Muscle of back (tissue), 13 donors: Measurements from ENCODE around the gene BST1. TPM values are rescaled to one million over a fixed set of nuclear protein-coding genes. Genes with fewer than 3 reads are reported as not detected.

Experiments
- DNase-seq, 3 donors: peaks; one replicate each; pipeline versions ENCODE4 v3.0.0 to v3.0.0-alpha.2; 2013
- long read RNA-seq, 9 donors: transcript quantifications; one replicate each; lab custom pipeline, GENCODE V29; 2026
- polyA plus RNA-seq, 10 donors: library from polyadenylated mRNA; unstranded; fragments of 120-200 nt; gene quantifications; one replicate each; pipeline ENCODE4 v1.2.1, GENCODE V29; 2013; ENCODE audit not compliant: insufficient read length in 10 of 10

BST1 gene, protein sequence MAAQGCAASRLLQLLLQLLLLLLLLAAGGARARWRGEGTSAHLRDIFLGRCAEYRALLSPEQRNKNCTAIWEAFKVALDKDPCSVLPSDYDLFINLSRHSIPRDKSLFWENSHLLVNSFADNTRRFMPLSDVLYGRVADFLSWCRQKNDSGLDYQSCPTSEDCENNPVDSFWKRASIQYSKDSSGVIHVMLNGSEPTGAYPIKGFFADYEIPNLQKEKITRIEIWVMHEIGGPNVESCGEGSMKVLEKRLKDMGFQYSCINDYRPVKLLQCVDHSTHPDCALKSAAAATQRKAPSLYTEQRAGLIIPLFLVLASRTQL
- polyA plus RNA-seq: 1 to 10 TPM; 3.0 to 6.5 (median 4.4) TPM
- long read RNA-seq, donor 1, partial matches to known transcripts: 0 of 3 reads
- long read RNA-seq, donor 1, other reads (novel, unspliced or antisense): 0 of 3 reads
- long read RNA-seq, donor 2, partial matches to known transcripts: 5 of 6 reads
- long read RNA-seq, donor 2, other reads (novel, unspliced or antisense): 0 of 6 reads
- long read RNA-seq, donor 3: 0 reads
- long read RNA-seq, donor 4, partial matches to known transcripts: 0 of 2 reads
- long read RNA-seq, donor 4, other reads (novel, unspliced or antisense): 0 of 2 reads
- long read RNA-seq, donor 5, partial matches to known transcripts: 6 of 8 reads
- long read RNA-seq, donor 5, other reads (novel, unspliced or antisense): 0 of 8 reads
- long read RNA-seq, donor 6, partial matches to known transcripts: 0 of 1 reads
- long read RNA-seq, donor 6, other reads (novel, unspliced or antisense): 0 of 1 reads
- long read RNA-seq, donor 7: 0 reads
- long read RNA-seq, donor 8, partial matches to known transcripts: 0 of 3 reads
- long read RNA-seq, donor 8, other reads (novel, unspliced or antisense): 0 of 3 reads
- long read RNA-seq, donor 9: 0 reads

DNA sequence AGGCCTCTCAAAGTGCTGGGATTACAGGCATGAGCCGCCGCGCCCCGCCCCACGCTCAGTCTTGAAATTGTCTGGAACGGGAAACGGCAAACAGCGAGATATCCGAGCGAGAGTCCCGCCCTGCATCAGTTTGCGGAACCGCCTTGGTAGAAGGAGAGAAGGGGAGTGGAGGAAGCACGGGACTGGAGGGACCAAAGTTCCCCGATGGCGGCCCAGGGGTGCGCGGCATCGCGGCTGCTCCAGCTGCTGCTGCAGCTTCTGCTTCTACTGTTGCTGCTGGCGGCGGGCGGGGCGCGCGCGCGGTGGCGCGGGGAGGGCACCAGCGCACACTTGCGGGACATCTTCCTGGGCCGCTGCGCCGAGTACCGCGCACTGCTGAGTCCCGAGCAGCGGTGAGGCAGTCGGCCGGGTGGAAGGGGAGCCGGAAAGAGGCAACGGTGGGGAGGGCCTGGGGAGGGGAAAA, at the start of gene BST1:
Gene BST1, plus strand, starts transcription at position 125 of the 463 bp plus-strand sequence. Its CDS starts 80 bp downstream, at position 205.
- DNase-seq: peak in 2 of 3 donors; percentile 62 to 87

DNA sequence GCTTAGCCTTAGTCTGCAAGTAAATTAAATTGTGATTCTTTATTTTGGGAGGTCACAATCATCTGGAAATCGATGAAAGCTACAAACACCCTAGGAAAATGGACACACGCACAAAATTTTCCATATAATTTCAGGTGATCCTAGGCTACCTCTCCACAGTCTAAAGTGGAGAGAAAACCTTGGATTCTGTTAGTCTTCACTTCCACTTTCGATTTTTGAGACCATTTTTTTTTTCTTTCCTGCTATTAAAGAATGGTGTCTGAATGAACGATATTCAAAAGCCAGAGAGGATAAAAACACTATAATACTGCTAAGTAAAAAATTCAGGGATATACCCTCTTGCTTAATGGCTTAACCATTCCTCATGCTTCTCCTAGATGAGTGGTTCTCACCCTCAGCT, 49.4 kb upstream of the BST1 start:
- DNase-seq: no peak

DNA sequence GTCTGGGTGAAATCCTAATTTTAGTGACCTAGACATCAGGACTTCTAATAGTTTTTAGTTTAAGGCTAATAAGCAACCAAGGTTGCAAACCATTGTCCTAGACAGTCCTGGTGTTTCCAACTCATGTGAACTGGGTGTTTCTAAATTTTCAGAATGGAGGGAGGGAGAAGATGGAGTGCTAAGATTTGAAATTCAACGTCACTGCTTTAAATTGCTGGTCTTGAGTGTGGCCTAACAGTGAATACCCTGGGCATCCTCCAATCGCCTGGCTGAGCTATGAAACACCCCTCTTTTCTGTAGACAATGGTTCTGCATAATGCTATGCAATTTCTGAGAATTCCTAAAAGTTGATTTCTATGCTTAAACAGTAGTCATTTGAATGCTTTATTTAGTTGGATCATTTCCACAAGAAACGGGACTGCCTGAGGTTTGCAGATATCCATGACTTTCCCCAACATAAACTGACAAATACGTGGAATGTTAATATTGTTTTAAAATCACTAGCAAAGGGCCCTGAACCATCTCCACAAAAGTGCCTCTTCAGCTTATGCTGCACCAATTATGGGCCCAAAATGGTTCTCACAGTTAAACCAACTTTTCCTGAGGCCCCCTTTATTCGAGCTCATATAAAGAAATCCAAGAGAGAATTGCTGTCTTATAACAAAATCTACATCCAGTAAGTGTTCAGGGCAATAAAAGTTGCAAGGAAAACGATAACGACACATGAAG, 48.8 kb upstream of the BST1 start:
- DNase-seq: peak; percentile 34 to 71 (median 38)

DNA sequence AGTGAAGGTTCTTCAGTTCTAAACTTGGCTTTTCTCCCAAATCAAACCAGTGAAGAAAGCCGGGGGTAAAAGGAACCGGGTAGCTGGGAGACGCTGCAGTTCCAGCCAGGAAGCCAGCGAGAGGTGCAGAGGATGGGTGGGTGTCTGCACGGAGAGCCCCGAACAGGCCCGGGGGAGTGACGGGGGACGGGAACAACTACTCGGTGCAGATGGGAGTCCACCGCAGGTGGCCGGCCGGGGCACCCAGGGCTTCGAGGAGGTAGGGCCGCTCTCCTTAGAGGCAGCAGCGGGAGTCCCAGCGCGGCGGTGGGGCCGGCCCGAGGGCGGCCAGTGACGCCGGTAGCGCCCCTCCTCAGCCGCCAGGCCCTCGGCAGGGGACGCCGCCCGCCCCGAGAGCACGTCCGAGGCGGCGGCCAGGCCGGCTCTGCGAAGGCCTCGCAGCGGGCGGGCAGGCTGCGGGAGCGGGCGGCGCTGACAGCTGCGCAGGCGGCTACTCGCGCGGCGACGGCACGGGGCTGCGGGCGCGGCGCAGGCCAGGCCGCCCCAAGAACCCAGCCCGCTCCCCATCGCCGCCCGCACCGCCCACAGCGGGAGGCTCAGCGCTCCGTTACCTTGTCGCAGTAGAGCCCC, 48.2 kb upstream of the BST1 start:
- peak in 2 of 3 donors; percentile 55 to 84 for DNase-seq

DNA sequence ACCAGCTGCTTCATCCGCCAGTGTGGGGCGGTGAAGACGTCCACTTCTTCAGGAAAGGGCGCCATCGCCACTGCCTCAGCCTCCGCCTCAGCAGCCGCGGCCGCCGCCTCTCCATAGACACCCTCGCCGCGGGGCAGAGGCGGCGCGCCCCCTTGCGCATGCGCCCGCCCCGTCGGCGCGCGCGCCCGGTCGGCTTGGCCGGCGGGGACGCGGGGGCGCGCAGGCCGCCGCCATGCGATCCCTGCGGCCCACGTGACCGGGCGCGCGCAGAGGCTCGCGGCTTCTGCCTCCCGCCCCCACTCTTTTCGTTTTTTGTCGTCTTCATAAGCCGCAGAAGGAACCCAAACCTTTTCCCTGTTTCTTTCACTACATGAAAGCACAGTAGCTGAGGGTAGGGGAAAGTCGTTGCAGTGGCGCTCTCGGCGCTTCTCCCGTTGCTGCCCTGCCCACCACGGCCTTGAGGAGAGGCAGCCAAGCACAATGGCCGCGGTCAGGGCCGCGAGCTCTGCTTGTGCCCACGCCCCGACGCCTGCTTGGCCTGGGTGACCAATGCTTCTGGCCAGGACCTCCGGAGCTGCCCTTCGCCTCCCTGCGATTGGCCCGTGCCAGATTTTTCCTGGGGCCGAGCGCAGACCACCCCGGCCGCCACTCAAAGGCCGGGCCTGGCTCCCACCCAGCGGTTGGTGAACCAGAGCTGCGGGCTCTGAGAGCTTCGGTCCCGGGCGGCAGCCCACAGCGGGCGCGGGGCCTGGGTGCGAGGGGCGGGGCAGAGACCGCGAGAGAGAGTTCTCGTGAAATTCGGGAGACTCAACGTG, 47.4 kb upstream of the BST1 start, which contains the start of gene FBXL5:
Gene FBXL5, minus strand, starts transcription at position 135 of the 815 bp plus-strand sequence. Its CDS starts 70 bp downstream, at position 65.
- peak; percentile 91 to 97 (median 92) for DNase-seq

DNA sequence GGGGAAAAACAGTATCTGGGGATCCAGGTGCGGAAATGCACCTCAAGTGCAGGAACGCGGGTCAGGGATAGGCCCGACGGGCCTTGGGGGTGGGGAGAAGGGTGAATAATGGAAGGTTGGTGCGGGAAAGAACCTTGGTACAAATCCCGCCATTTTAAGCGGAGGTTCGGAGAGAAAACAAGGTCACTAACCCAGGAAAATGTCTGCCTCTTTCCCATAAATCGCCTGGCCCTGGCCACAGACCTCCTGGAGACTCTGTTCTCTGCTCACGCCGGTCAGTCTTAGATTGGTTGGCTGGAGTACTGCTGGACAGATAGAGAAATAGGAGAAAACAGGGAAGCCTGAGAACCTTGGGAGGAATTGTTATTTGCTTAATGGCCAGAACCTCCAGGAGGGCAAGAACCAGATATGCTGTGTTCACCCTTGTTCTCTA, 46.8 kb upstream of the BST1 start:
- peak; percentile 18 to 77 (median 42) for DNase-seq

DNA sequence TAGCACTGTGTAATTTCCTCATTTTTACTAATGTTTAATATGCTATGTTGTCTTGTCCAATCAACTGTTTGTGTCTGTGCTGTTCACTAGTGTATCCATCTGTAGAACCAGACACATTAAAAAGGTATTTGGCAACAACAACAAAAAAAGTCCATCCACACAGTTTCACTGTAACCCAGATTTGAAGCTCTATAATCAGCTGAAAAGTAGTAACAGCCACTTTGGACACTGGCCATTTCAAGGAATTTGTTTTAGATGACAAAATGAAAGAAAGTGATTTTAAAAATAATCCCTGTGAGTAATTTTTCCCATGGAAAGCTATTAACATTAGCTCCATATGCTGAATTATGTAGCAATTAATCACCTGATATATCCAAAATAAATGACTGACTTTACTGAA, 45.5 kb upstream of the BST1 start:
- no peak for DNase-seq

DNA sequence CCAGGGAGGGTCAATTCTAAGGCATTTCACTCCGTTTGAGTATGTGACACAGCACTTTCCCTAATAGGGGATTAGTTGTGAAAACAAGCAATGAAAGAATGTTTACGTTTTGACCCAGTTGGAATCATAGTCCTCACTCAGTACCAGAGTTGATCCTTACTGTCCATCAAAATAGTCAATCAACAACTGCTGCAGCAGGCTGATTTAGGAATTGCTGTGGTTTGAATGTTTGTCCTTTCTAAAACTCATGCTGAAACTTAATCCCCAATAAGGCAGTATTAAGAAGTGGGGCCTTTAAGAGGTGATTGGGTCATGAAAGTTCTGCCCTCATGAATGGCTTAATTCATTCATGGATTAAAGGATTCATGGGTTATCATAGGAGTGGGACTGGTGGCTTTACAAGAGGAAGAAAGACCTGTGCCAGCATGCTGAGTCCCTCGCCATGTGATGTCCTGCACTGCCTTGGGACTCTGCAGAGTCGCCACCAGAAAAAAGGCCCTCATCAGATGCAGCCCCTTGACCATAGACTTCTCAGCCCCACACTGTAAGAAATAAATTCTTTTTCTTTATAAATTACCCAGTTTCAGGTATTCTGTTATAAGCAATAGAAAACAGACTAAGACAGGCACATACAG, 44.6 kb upstream of the BST1 start:
- no peak for DNase-seq

DNA sequence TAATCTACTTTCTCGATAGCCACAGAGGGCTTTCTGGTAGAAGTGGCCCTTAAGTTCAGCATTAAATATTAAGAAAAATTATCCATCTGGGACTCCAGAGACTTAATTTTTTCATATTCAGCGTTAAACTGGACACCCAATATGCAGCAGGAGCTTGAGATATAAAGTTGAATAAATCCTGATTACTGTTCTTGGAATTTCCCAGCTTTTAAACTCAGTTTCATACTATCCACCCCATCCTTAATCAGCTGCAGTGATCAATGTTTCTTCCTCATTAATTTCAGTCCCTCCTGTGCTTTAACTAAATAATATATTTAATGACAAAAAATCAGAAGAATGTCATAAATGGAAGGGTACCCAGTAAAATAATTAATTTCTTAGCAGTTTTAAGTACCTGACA, 44.1 kb upstream of the BST1 start:
- no peak for DNase-seq

DNA sequence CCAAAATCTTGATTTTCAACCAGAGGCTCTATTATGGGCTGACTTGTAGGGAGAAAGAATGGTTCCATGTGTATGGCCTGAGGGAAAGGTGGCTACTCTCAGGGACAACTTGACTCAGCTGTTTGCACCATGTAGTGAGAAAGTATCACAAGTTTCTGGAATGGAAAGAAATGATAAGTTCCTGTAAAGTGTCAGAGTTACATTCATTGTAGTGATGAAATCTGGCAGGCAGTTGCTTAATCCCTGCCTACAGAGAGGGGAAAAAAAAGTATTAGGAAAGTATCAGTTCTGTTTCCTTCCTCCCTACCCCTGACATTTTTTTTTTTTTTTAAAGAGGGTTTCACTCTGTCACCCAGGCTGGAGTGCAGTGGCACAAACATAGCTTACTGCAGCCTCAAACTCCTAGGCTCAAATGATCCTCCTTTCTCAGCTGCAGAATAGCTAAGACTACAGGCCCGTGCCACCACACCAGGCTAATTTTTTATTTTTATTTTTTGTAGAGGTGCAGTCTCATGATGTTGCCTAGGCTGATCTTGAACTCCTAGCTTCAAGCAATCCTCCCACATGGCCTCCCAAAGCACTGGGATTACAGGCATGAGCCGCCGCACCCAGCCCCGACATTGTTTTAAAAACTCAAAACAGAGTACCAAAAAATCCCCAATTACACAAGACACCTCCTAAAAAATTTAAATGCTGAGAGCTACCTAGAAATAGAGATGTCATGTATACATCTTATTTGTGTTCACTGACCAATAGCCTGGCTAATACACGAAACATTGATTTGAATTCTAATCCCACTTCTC, 42.9 kb upstream of the BST1 start:
- DNase-seq: peak in 1 of 3 donors; percentile 34

DNA sequence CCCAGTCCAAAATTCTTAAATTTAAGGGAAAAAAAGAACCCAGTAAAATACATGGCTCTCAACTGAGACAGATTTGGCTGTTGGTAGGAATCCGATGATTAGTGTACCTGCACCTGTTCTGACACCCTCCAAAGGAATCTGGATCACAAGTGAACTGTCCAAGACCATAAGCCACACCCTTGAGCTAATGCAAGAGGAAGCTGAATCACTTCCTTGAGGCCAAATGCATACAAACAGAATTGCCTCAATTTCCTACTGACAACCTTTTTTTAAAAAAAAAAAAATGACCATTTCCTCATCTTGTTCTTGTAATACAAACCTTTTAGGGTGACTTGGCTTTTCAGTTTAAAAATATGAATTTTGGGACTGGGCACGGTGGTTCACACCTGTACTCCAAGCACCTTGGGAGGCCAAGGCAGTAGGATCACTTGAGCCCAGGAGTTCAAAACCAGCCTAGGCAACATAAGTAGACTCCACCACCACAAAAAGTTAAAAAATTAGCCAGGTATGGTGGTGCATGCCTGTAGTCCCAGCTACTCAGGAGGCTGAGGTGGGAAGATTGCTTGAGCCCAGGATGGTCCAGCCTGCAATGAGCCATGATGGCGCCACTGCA, 37.0 kb upstream of the BST1 start:
- peak in 1 of 3 donors; percentile 22 for DNase-seq

DNA sequence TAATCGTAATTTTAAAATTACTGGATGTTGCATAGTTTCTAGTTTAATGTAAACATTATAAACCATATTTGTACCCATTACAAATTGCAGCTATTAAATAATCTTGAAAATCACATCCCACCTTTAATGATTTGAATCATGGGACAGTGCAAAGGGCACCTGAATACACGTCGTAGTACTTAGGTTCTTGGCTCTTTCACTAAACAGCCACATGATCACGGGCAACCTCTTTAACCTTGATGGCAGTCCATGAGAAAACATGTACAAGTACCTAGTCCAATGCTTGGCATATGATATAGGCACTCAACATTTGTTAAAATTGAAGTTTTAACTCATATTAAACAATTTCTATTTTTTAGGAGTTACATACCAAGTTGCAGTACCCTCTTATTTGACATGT, 35.9 kb upstream of the BST1 start:
- DNase-seq: no peak

DNA sequence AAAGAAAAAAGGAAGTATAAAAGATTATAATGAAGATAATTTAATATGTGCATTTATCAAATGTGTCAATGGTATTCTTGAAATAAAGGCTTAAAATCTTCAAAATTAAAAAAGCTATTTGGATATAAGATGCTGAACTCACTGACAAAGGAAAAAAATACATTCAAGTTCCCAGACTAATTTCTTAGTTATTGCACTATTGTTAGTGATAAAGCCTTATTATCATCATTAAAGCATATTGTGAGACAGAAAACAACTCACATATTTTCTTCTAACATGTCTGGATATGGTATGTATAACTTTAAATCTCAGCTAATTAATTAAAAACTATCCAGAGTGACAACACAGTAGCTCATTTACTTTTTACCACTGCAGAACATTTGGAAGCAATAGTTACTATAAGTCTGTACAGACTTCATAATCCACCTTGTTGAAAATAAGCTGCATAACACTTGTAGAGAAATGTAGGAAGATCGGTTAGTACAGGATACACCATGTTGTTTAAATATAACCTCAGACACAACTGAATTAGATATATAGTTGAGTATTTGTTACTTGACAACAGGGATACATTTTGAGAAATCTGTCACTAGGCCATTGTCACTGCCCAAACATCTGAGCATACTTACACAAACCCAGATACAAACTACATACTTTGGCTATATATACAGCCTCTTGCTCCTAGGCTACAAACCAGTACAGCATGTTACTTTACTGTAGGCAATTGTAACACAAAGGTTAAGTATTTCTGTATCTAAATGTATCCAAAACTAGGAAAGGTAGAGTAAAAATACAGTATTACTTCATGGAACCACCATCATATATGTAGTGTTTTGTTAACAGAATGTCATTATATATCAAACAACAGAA, 34.1 kb upstream of the BST1 start:
- no peak for DNase-seq

DNA sequence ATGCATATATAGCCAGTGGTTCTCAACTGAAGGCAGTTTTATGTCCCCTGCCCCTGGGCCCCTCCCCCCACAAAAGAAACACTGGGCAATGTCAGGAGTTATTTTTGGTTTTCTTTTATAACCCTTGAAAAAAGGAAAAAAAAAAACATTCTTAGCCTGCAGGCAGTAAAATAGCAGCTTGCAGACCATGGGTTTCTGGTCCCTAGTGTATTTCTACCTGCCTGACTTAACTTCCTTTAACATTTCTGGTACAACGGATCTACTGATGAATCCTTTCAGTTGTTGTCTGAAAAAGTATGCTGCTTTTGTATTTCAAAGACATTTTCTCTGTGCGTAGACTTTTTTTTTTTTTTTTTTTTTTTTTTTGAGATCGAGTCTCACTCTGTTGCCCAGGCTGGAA, 32.3 kb upstream of the BST1 start:
- no peak for DNase-seq

DNA sequence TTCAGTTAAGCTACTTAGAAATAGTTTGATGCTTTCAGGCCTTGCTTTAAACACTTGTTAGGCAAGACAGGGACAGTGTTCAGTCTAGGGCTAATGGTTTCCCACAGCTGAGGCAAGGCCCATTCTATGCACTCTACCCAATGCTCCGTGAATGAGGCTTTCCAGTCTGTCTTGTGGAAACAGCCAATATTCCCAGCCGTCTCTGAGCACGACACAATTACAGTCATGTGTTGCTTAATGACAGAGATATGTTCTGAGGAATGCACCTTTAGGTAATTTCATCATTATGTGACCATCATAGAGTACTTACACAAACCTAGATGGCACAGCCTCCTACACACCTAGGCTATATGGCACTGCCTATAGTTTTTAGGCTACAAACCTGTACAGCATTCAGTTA, 30.8 kb upstream of the BST1 start:
- DNase-seq: no peak

DNA sequence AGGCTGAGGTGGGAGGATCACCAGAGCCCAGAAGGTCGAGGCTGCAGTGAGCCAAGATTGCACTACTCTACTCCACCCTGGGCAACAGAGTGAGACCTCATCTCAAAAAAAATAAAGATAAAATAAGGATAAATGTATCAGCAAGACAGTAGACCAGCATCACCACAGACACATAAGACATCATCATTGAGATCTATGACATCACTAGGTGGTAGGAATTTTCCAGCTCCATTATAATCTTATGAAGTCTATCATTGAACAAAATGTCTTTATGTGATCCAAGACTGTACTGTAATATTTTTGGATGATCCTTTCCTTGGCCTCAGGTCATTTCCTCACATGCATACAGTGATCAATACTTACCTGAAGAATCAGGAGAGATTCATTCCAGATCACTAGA, 29.5 kb upstream of the BST1 start:
- DNase-seq: no peak

DNA sequence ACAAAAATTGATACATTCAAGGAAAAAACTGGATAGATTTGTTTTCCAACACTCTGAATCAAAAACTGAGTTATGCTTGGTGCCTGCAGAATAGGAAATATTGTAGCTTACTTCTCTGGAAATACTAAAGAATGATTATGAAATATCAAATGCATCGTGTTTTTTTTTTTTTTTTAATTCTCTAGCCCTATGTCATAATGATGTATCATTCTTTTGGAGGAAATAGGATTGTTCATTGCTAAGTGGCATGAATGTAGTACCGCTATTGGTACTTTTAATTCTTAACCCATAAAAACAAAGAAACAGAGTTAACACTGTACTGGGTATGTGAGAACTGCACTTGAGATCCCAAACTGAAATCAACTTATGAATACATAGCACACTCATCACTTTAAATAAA, 28.8 kb upstream of the BST1 start:
- DNase-seq: no peak
